ENCODE data around the gene YAP1. TPM values are rescaled to one million over a fixed set of nuclear protein-coding genes. Genes with fewer than 3 reads are reported as not detected.

Gene YAP1
- total RNA-seq, 2 donors from 2014 or later: 0.22 to 0.63 TPM

DNA sequence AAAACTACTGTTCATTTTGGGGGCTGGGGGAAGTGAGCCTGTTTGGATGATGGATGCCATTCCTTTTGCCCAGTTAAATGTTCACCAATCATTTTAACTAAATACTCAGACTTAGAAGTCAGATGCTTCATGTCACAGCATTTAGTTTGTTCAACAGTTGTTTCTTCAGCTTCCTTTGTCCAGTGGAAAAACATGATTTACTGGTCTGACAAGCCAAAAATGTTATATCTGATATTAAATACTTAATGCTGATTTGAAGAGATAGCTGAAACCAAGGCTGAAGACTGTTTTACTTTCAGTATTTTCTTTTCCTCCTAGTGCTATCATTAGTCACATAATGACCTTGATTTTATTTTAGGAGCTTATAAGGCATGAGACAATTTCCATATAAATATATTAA is 119.9 kb downstream of the YAP1 start:
- no peak overlapping the region for H3K4me3 Mint-ChIP-seq
- H3K4me1 Mint-ChIP-seq (ENCODE audit: low read depth): no peaks in the 10 kb centered on the region
- no peaks in the 10 kb centered on the region for H3K36me3 Mint-ChIP-seq (ENCODE audit: insufficient read depth in 2 of 2)
- H3K9me3 Mint-ChIP-seq: no peaks in the 10 kb centered on the region
- no peak for DNase-seq
- no peak overlapping the region for H3K27ac Mint-ChIP-seq
- peaks cover 32% of the 10 kb centered on the region for H3K27me3 Mint-ChIP-seq (ENCODE audit: low read depth)
- no peak for ATAC-seq (replicated peaks in 1 of 2)

DNA sequence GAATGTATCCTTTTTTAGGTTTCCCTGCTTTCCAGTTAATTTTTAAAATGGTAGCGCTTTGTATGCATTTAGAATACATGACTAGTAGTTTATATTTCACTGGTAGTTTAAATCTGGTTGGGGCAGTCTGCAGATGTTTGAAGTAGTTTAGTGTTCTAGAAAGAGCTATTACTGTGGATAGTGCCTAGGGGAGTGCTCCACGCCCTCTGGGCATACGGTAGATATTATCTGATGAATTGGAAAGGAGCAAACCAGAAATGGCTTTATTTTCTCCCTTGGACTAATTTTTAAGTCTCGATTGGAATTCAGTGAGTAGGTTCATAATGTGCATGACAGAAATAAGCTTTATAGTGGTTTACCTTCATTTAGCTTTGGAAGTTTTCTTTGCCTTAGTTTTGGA is 120.7 kb downstream of the YAP1 start:
- Mint-ChIP-seq H3K4me1 (ENCODE audit: low read depth) (no peaks in the 10 kb centered on the region), H3K36me3 (ENCODE audit: insufficient read depth in 2 of 2) (no peaks in the 10 kb centered on the region), H3K4me3 (no peak overlapping the region), H3K27ac (no peak overlapping the region), H3K9me3 (no peaks in the 10 kb centered on the region), H3K27me3 (ENCODE audit: low read depth) (peaks cover 39% of the 10 kb centered on the region)
- ATAC-seq (replicated peaks in 1 of 2): no peak
- no peak for DNase-seq

DNA sequence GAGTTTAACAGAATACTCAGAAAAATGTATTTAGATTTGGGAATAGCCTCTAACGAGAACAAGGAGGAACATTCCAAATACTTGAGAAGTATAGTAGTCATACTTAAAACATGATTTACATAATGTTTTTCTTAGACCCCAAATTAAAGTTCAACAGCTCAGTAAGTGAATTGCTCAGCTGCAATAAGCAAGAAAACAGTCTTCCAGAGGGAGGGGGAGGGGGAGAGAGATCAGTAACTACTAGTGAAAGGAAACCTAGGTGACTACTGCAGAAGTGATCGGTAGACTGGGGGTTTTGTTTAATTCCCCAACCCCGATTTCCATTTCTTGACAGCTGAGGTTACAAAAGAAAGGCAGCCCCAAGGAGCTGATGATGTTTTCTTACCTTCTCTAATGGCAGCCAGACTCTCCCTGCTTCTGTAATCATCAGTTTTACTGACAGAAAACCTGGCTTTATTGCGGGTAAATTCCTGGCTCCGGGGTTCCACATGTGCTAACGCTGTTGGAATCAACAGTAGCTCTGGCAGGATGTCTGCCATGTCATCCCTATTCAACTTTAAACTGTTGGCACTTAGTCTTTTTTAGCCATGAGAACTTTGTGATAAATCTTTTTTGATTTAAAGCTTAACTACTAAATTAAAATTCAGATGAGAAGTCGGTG is 124.7 kb downstream of the YAP1 start:
- Mint-ChIP-seq H3K27me3 (ENCODE audit: low read depth) (peaks cover 58% of the 10 kb centered on the region), H3K27ac (no peak overlapping the region), H3K4me3 (no peak overlapping the region), H3K4me1 (ENCODE audit: low read depth) (no peaks in the 10 kb centered on the region), H3K36me3 (ENCODE audit: insufficient read depth in 2 of 2) (no peaks in the 10 kb centered on the region), H3K9me3 (no peaks in the 10 kb centered on the region)
- DNase-seq: no peak
- no peak for ATAC-seq (replicated peaks in 1 of 2)

DNA sequence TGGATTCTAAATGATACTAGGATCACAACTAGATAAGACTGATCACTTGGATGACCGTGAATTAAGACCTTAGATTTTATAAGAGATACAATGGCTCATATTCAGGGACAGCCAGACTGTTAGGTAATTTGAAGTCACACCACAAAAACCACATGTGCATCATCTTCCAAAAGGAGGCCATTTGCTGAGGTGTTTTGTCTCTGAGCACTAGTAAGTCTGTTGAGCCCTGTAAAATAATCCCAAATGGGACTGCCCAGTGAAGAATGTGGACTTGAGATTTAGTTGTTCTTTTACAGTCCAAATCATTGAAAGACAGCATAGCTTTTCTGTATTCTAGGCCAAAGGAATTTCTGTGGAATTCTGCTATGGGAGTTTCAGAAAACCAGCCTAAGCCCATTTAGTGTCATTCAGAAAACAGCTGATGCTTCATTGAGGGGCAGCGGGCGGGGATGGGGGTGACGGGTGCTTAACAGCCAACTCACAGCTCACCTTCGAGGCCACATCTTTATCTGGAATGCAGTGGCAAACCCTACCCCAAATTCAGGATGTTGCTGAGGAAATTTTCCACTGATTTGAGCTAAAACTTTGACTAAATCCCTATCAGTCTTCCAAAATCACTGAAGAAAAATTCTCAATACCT is 127.0 kb downstream of the YAP1 start:
- H3K36me3 Mint-ChIP-seq (ENCODE audit: insufficient read depth in 2 of 2): no peaks in the 10 kb centered on the region

GRCh38 chr11:102238391-102238821 is 128.2 kb downstream of the YAP1 start:
- Mint-ChIP-seq H3K4me3 (no peak overlapping the region), H3K4me1 (ENCODE audit: low read depth) (peaks cover 6% of the 10 kb centered on the region), H3K27me3 (ENCODE audit: low read depth) (peaks cover 46% of the 10 kb centered on the region), H3K9me3 (no peaks in the 10 kb centered on the region), H3K36me3 (ENCODE audit: insufficient read depth in 2 of 2) (no peaks in the 10 kb centered on the region), H3K27ac (no peak overlapping the region)
- DNase-seq (no peak), ATAC-seq (replicated peaks in 1 of 2) (no peak)

More for the DNA sequence above, 127.0 kb downstream of the YAP1 start:
- Mint-ChIP-seq H3K4me1 (ENCODE audit: low read depth) (peaks cover 6% of the 10 kb centered on the region), H3K9me3 (no peaks in the 10 kb centered on the region), H3K27ac (no peak overlapping the region), H3K4me3 (no peak overlapping the region), H3K27me3 (ENCODE audit: low read depth) (peaks cover 46% of the 10 kb centered on the region)
- no peak for DNase-seq
- ATAC-seq (replicated peaks in 1 of 2): no peak

GRCh38 chr11:102239448-102239847 is 129.2 kb downstream of the YAP1 start:
- H3K27me3 Mint-ChIP-seq (ENCODE audit: low read depth): peaks cover 45% of the 10 kb centered on the region

GRCh38 chr11:102239911-102240310 is 129.7 kb downstream of the YAP1 start:
- Mint-ChIP-seq H3K27me3 (ENCODE audit: low read depth) (peaks cover 41% of the 10 kb centered on the region), H3K27ac (no peak overlapping the region), H3K9me3 (no peaks in the 10 kb centered on the region), H3K36me3 (ENCODE audit: insufficient read depth in 2 of 2) (no peaks in the 10 kb centered on the region), H3K4me3 (no peak overlapping the region), H3K4me1 (ENCODE audit: low read depth) (peaks cover 6% of the 10 kb centered on the region)
- DNase-seq (no peak), ATAC-seq (replicated peaks in 1 of 2) (no peak)

More at GRCh38 chr11:102239448-102239847, 129.2 kb downstream of the YAP1 start:
- H3K9me3 Mint-ChIP-seq: no peaks in the 10 kb centered on the region
- no peak overlapping the region for H3K27ac Mint-ChIP-seq
- DNase-seq: no peak
- H3K36me3 Mint-ChIP-seq (ENCODE audit: insufficient read depth in 2 of 2): no peaks in the 10 kb centered on the region
- H3K4me3 Mint-ChIP-seq: no peak overlapping the region
- peaks cover 6% of the 10 kb centered on the region for H3K4me1 Mint-ChIP-seq (ENCODE audit: low read depth)
- ATAC-seq (replicated peaks in 1 of 2): no peak

DNA sequence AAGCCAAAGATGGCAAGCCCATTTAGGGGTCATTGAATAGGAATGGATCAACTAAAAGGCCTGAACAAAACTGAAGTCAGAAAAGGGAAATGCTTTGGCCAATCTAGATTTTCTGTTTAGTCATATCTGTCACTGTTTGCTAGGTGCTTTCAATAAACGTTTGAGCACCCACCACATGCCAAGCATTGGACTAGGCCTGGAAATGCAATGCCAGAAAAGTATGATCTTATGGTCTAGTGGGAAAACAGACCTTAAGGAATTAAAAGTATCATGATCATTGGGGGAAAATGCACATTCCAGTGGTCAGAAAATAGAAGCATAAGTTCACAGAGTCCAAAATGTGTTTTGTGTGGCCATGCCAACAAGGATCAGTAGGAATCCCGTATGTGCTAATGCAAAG is 130.3 kb downstream of the YAP1 start:
- ATAC-seq (replicated peaks in 1 of 2): no peak
- H3K4me3 Mint-ChIP-seq: no peak overlapping the region
- H3K27me3 Mint-ChIP-seq (ENCODE audit: low read depth): peaks cover 35% of the 10 kb centered on the region
- DNase-seq: no peak
- peaks cover 6% of the 10 kb centered on the region for H3K4me1 Mint-ChIP-seq (ENCODE audit: low read depth)
- no peaks in the 10 kb centered on the region for H3K36me3 Mint-ChIP-seq (ENCODE audit: insufficient read depth in 2 of 2)
- H3K27ac Mint-ChIP-seq: no peak overlapping the region
- no peaks in the 10 kb centered on the region for H3K9me3 Mint-ChIP-seq

GRCh38 chr11:102241026-102241425 is 130.8 kb downstream of the YAP1 start:
- DNase-seq: no peak
- Mint-ChIP-seq H3K9me3 (no peaks in the 10 kb centered on the region), H3K36me3 (ENCODE audit: insufficient read depth in 2 of 2) (no peaks in the 10 kb centered on the region), H3K4me1 (ENCODE audit: low read depth) (peaks cover 6% of the 10 kb centered on the region), H3K27me3 (ENCODE audit: low read depth) (peaks cover 32% of the 10 kb centered on the region), H3K4me3 (no peak overlapping the region), H3K27ac (no peak overlapping the region)
- ATAC-seq (replicated peaks in 1 of 2): no peak

GRCh38 chr11:102243399-102243884 is 133.2 kb downstream of the YAP1 start:
- DNase-seq (no peak), ATAC-seq (replicated peaks in 1 of 2) (no peak)
- Mint-ChIP-seq H3K36me3 (ENCODE audit: insufficient read depth in 2 of 2) (no peaks in the 10 kb centered on the region), H3K4me3 (no peak overlapping the region), H3K9me3 (no peaks in the 10 kb centered on the region), H3K27ac (peak overlapping the region; percentile 86), H3K4me1 (ENCODE audit: low read depth) (peaks cover 6% of the 10 kb centered on the region), H3K27me3 (ENCODE audit: low read depth) (peaks cover 12% of the 10 kb centered on the region)

- H3K36me3 Mint-ChIP-seq (ENCODE audit: insufficient read depth in 2 of 2): no peaks in the 10 kb centered on the region
- peaks cover 6% of the 10 kb centered on the region for H3K4me1 Mint-ChIP-seq (ENCODE audit: low read depth)
- no peak overlapping the region for H3K27ac Mint-ChIP-seq
- H3K27me3 Mint-ChIP-seq (ENCODE audit: low read depth): peaks cover 6% of the 10 kb centered on the region
- H3K9me3 Mint-ChIP-seq: no peaks in the 10 kb centered on the region
- DNase-seq (no peak), ATAC-seq (replicated peaks in 1 of 2) (peak in 1 of 2 donors; percentile 26)
- H3K4me3 Mint-ChIP-seq: no peak overlapping the region
These were observed 134.6 kb downstream of the YAP1 start for GRCh38 chr11:102244681-102245409.

DNA sequence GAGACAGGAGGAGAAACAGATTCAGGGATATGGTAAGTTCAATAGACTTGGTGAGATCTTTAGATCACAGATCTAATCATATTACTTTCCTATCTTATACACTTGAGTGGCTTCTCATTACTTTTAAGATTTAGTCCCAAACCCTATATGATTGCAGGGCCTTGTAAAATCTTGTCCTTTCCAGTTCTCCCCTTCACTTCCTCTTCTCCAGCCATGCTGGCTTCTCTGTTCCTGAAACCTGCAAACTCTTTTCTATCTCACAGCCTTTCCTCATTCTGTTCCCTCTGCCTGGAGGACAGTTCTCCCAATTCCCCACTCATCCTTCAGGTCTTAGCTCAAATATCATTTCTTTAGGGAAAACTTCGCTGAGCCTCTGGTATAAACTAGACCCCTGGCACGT is 141.2 kb downstream of the YAP1 start:
- no peaks in the 10 kb centered on the region for H3K36me3 Mint-ChIP-seq (ENCODE audit: insufficient read depth in 2 of 2)
- H3K27ac Mint-ChIP-seq: no peak overlapping the region
- H3K4me3 Mint-ChIP-seq: no peak overlapping the region
- no peak for ATAC-seq (replicated peaks in 1 of 2)
- no peaks in the 10 kb centered on the region for H3K4me1 Mint-ChIP-seq (ENCODE audit: low read depth)
- H3K9me3 Mint-ChIP-seq: no peaks in the 10 kb centered on the region
- DNase-seq: no peak
- H3K27me3 Mint-ChIP-seq (ENCODE audit: low read depth): no peaks in the 10 kb centered on the region

GRCh38 chr11:102252339-102252891 is 142.2 kb downstream of the YAP1 start:
- H3K4me1 Mint-ChIP-seq (ENCODE audit: low read depth): no peaks in the 10 kb centered on the region
- H3K27ac Mint-ChIP-seq: no peak overlapping the region
- ATAC-seq (replicated peaks in 1 of 2): no peak
- DNase-seq: no peak
- H3K4me3 Mint-ChIP-seq: no peak overlapping the region
- no peaks in the 10 kb centered on the region for H3K27me3 Mint-ChIP-seq (ENCODE audit: low read depth)
- H3K36me3 Mint-ChIP-seq (ENCODE audit: insufficient read depth in 2 of 2): no peaks in the 10 kb centered on the region
- H3K9me3 Mint-ChIP-seq: no peaks in the 10 kb centered on the region

Measured in activated T-cell treated with anti-CD3 and anti-CD28 coated beads, Interleukin-2, amount 50 U/mL, for 72 hours (primary cell).